DND-41 (cell line): ENCODE data around the gene PTPRE.

Source experiments
- ATAC-seq: fragments of 200-7000 bp; cut with Tn5 transposase; 3 replicates; pipeline ENCODE4 v1.9.1; 2021; ENCODE audit warnings: low read depth; ENCODE audit not compliant: insufficient read depth
- DNase-seq: peaks from one replicate; pipeline ENCODE4 v3.0.0-alpha.2; 2020
- H2AFZ ChIP-seq: 2 replicates; pipeline ENCODE4 v1.6.0; 2012; ENCODE audit warnings: low read depth, low read length
- H3K27ac ChIP-seq: 2 replicates; pipeline ENCODE4 v1.5.1; 2012; ENCODE audit warnings: low read length, inconsistent platforms
- H3K27me3 ChIP-seq: fragments of 200-600 bp; sonication (generic); 2 replicates; pipeline ENCODE4 v1.6.0; 2012; ENCODE audit warnings: low read length, mild to moderate bottlenecking, inconsistent platforms; ENCODE audit not compliant: insufficient read depth, poor library complexity
- H3K36me3 ChIP-seq: 2 replicates; pipeline ENCODE4 v1.5.1; 2012; ENCODE audit warnings: low read length, inconsistent platforms; ENCODE audit not compliant: insufficient read depth
- H3K4me1 ChIP-seq: 2 replicates; pipeline ENCODE4 v1.5.1; 2012; ENCODE audit warnings: mild to moderate bottlenecking, low read length; ENCODE audit not compliant: insufficient read depth
- H3K4me2 ChIP-seq: 2 replicates; pipeline ENCODE4 v1.6.0; 2012; ENCODE audit warnings: mild to moderate bottlenecking, moderate library complexity, low read length, inconsistent platforms; ENCODE audit not compliant: insufficient read depth
- H3K4me3 ChIP-seq, 2 experiments: fragments of 200-600 bp in 1 of 2; shearing (Covaris generic) in 1 of 2; 2 replicates each; pipeline ENCODE4 v1.5.1; 2012 to 2016; ENCODE audit warnings: inconsistent platforms in 2 of 2, low read length in 2 of 2, mild to moderate bottlenecking in 2 of 2, low read depth in 1 of 2, moderate library complexity in 1 of 2
- H3K79me2 ChIP-seq: 2 replicates; pipeline ENCODE4 v1.6.0; 2012; ENCODE audit warnings: low read length, inconsistent platforms; ENCODE audit not compliant: insufficient read depth
- H3K9ac ChIP-seq: 2 replicates; pipeline ENCODE4 v1.6.0; 2012; ENCODE audit warnings: low read depth, mild to moderate bottlenecking, inconsistent platforms, low read length, moderate library complexity
- H3K9me3 ChIP-seq: 2 replicates; pipeline ENCODE4 v1.5.1; 2012; ENCODE audit warnings: low read length, moderate library complexity, mild to moderate bottlenecking, inconsistent platforms; ENCODE audit not compliant: insufficient read depth, severe bottlenecking
- H4K20me1 ChIP-seq: 2 replicates; pipeline ENCODE4 v1.6.0; 2012; ENCODE audit warnings: low read length; ENCODE audit not compliant: insufficient read depth
- EZH2 ChIP-seq: IDR thresholded peaks from 3 replicates; pipeline ENCODE4 v1.6.1; 2012; ENCODE audit warnings: borderline replicate concordance, low read depth, mild to moderate bottlenecking, moderate library complexity, low read length, inconsistent platforms; ENCODE audit not compliant: severe bottlenecking
- TF ChIP-seq, protein P1 (sequence below): IDR thresholded peaks from 2 replicates; pipeline ENCODE4 v1.5.1; 2012; ENCODE audit warnings: borderline replicate concordance, low read length, moderate library complexity, mild to moderate bottlenecking; ENCODE audit not compliant: poor library complexity, severe bottlenecking; ENCODE audit errors: extremely low read depth

The PTPRE gene

GRCh38 chr10:127979045-127979444 is 72.1 kb downstream of the PTPRE start:
- no peak overlapping the region for H3K4me3 ChIP-seq
- H3K79me2 ChIP-seq, result no peaks in the 10 kb centered on the region
- no peak overlapping the region for H2AFZ ChIP-seq
- TF ChIP-seq EZH2, result no peak
- TF ChIP-seq, protein P1, sequence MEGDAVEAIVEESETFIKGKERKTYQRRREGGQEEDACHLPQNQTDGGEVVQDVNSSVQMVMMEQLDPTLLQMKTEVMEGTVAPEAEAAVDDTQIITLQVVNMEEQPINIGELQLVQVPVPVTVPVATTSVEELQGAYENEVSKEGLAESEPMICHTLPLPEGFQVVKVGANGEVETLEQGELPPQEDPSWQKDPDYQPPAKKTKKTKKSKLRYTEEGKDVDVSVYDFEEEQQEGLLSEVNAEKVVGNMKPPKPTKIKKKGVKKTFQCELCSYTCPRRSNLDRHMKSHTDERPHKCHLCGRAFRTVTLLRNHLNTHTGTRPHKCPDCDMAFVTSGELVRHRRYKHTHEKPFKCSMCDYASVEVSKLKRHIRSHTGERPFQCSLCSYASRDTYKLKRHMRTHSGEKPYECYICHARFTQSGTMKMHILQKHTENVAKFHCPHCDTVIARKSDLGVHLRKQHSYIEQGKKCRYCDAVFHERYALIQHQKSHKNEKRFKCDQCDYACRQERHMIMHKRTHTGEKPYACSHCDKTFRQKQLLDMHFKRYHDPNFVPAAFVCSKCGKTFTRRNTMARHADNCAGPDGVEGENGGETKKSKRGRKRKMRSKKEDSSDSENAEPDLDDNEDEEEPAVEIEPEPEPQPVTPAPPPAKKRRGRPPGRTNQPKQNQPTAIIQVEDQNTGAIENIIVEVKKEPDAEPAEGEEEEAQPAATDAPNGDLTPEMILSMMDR, result no peak
- no peaks in the 10 kb centered on the region for H4K20me1 ChIP-seq
- no peak overlapping the region for H3K4me2 ChIP-seq
- H3K27ac ChIP-seq, result no peak overlapping the region
- ATAC-seq, result no peak
- H3K27me3 ChIP-seq, result peaks cover 20% of the 10 kb centered on the region
- H3K9ac ChIP-seq, result no peak overlapping the region
- no peak for DNase-seq
- H3K36me3 ChIP-seq, result no peaks in the 10 kb centered on the region
- no peaks in the 10 kb centered on the region for H3K9me3 ChIP-seq
- H3K4me1 ChIP-seq, result no peaks in the 10 kb centered on the region

DNA sequence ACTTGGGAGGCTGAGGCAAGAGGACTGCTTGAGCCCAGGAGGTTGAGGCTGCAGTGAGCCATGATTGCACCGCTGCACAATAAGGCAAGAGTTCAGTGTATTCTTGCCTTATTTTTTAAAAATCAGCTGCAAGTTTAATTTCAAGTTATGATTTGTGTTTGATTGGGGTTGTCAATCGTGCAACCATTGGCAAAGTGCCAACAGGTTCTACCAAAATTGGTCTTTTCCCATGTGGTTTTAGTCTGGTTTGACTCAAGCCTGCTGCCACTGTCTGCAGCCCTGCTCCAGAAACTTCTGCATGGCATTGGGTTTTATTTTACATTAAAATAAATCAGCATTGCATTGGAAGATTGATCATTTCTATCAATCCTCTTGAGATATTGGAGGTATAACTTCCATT is 72.7 kb downstream of the PTPRE start:
- Histone ChIP-seq H3K79me2 (no peaks in the 10 kb centered on the region), H4K20me1 (no peaks in the 10 kb centered on the region), H3K9me3 (no peaks in the 10 kb centered on the region), H3K9ac (no peak overlapping the region), H3K27ac (no peak overlapping the region), H2AFZ (no peak overlapping the region), H3K4me2 (no peak overlapping the region), H3K4me1 (no peaks in the 10 kb centered on the region), H3K36me3 (no peaks in the 10 kb centered on the region), H3K4me3 (no peak overlapping the region), H3K27me3 (peaks cover 16% of the 10 kb centered on the region)
- DNase-seq (no peak), ATAC-seq (no peak)
- TF ChIP-seq, protein P1, result no peak
- TF ChIP-seq EZH2, result no peak

DNA sequence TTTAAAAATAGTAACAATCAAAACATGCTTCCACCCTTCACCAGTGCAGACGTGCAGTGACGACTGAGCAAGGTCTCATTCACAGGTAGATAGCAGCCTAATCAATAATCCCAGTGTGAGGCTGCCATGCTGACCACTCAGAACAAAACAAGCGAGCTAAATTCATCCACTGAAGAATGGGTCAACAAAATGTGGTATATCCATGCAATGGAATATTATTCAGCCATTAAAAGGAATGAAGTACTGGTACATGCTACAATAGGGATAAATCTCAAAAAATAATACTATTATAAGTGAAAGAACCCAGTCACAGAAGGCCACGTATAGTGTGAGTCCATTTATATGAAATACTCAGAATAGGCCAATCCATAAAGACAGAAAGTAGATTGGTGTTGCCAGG is 74.0 kb downstream of the PTPRE start:
- DNase-seq (no peak), ATAC-seq (no peak)
- TF ChIP-seq, protein P1, result no peak
- TF ChIP-seq EZH2, result no peak
- H3K79me2 ChIP-seq, result no peaks in the 10 kb centered on the region
- H3K4me3 ChIP-seq, result no peak overlapping the region
- no peaks in the 10 kb centered on the region for H3K4me1 ChIP-seq
- H3K9ac ChIP-seq, result no peak overlapping the region
- H3K27me3 ChIP-seq, result peaks cover 7% of the 10 kb centered on the region
- H3K4me2 ChIP-seq, result no peak overlapping the region
- no peak overlapping the region for H2AFZ ChIP-seq
- H3K27ac ChIP-seq, result no peak overlapping the region
- H4K20me1 ChIP-seq, result no peaks in the 10 kb centered on the region
- no peaks in the 10 kb centered on the region for H3K36me3 ChIP-seq
- H3K9me3 ChIP-seq, result no peaks in the 10 kb centered on the region

DNA sequence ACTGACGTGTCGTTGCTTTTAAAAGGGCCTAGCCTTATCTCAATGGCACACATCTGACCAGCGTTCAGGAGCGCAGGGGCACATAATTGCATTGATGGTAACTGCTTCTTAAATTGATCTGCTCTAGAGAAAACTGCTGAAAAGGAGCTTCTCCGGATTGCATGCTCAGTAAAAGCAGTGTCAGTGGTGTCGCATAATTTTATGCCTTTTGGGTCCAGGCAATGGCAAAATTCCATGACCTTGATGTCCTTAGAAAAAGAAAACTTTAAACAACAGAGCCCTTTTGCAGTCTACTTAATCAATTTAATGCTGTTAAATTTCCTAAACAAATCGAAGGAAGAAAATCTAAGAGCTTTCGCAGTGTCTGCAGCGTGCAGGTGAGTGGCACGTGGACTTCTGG is 75.7 kb downstream of the PTPRE start:
- Histone ChIP-seq H3K36me3 (no peaks in the 10 kb centered on the region), H2AFZ (no peak overlapping the region), H3K4me3 (no peak overlapping the region), H3K4me2 (no peak overlapping the region), H3K4me1 (no peaks in the 10 kb centered on the region), H3K9ac (no peak overlapping the region), H3K27ac (no peak overlapping the region), H4K20me1 (no peaks in the 10 kb centered on the region), H3K9me3 (no peaks in the 10 kb centered on the region), H3K27me3 (no peaks in the 10 kb centered on the region), H3K79me2 (no peaks in the 10 kb centered on the region)
- ATAC-seq (no peak), DNase-seq (no peak)
- TF ChIP-seq, protein P1, result no peak
- TF ChIP-seq EZH2, result no peak
